Measurements from ENCODE around the gene TRAPPC12.

The TRAPPC12 gene

GRCh38 chr2:3414133-3414860 is 34.8 kb downstream of the TRAPPC12 start:
- Histone ChIP-seq H3K27me3 (ENCODE audit: control insufficient read depth in 5 of 5, insufficient read depth in 4 of 5, low read length in 5 of 5) (no peaks in the 10 kb centered on the region), H3K4me1 (ENCODE audit: control insufficient read depth in 5 of 5, insufficient read depth in 5 of 5, low read length in 5 of 5) (no peaks in the 10 kb centered on the region), H3K36me3 (ENCODE audit: control insufficient read depth in 5 of 5, insufficient read depth in 5 of 5, low read length in 5 of 5) (peaks cover 0 to 37% (median 23%) of the 10 kb centered on the region in 5 donors), H3K27ac (ENCODE audit: low read depth, low read length) (no peak overlapping the region), H3K4me3 (ENCODE audit: low read depth in 1 of 5, low read length in 5 of 5) (no peak overlapping the region), H3K9ac (ENCODE audit: low read length in 5 of 5) (no peak overlapping the region), H3K9me3 (ENCODE audit: control insufficient read depth in 5 of 5, low read length in 5 of 5) (no peaks in the 10 kb centered on the region)

GRCh38 chr2:3418766-3419404 is 39.4 kb downstream of the TRAPPC12 start:
- peak overlapping the region in 1 of 5 donors; percentile 17 for H3K9ac ChIP-seq (ENCODE audit: low read length in 5 of 5)
- peaks cover 0 to 77% (median 56%) of the 10 kb centered on the region in 5 donors for H3K36me3 ChIP-seq (ENCODE audit: control insufficient read depth in 5 of 5, insufficient read depth in 5 of 5, low read length in 5 of 5)
- H3K27ac ChIP-seq (ENCODE audit: low read depth, low read length) = no peak overlapping the region
- H3K27me3 ChIP-seq (ENCODE audit: control insufficient read depth in 5 of 5, insufficient read depth in 4 of 5, low read length in 5 of 5) = no peaks in the 10 kb centered on the region
- no peak overlapping the region for H3K4me3 ChIP-seq (ENCODE audit: low read depth in 1 of 5, low read length in 5 of 5)
- no peaks in the 10 kb centered on the region for H3K4me1 ChIP-seq (ENCODE audit: control insufficient read depth in 5 of 5, insufficient read depth in 5 of 5, low read length in 5 of 5)
- no peaks in the 10 kb centered on the region for H3K9me3 ChIP-seq (ENCODE audit: control insufficient read depth in 5 of 5, low read length in 5 of 5)

GRCh38 chr2:3420076-3420768 is 40.7 kb downstream of the TRAPPC12 start:
- Histone ChIP-seq H3K27ac (ENCODE audit: low read depth, low read length) (no peak overlapping the region), H3K9me3 (ENCODE audit: control insufficient read depth in 5 of 5, low read length in 5 of 5) (no peaks in the 10 kb centered on the region), H3K9ac (ENCODE audit: low read length in 5 of 5) (no peak overlapping the region), H3K4me3 (ENCODE audit: low read depth in 1 of 5, low read length in 5 of 5) (no peak overlapping the region), H3K36me3 (ENCODE audit: control insufficient read depth in 5 of 5, insufficient read depth in 5 of 5, low read length in 5 of 5) (peaks cover 0 to 77% (median 55%) of the 10 kb centered on the region in 5 donors), H3K27me3 (ENCODE audit: control insufficient read depth in 5 of 5, insufficient read depth in 4 of 5, low read length in 5 of 5) (no peaks in the 10 kb centered on the region), H3K4me1 (ENCODE audit: control insufficient read depth in 5 of 5, insufficient read depth in 5 of 5, low read length in 5 of 5) (no peaks in the 10 kb centered on the region)

DNA sequence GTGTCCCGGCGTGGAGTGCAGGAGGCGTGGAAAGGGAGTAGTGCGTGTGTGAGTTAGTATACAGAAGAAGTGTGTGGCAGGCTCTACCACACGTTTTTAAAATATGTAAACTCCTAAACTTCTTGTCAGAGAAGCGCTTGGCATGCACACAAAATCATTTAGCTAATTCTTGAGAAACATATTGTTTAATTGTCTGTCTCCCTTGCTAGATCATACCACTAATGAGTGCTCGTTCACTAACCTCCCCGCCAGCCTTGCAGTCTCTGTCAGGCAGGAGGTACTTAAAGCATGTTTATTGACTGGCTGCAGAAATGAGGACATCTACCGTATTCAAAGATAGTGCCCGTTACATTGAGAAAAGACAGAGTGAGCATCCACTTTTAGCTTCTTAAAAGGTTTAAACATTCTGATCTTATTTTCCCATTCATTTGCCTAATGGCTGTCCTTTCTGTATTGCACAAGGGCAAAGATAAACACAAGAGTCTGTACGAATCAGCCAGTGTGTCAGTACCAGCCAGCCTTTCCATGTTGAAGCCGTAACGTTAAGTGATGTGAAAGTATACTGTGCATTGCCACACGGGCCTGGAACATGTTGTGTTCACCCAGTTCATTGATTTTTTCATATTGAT is 41.4 kb downstream of the TRAPPC12 start:
- no peaks in the 10 kb centered on the region for H3K27me3 ChIP-seq (ENCODE audit: control insufficient read depth in 5 of 5, insufficient read depth in 4 of 5, low read length in 5 of 5)
- H3K36me3 ChIP-seq (ENCODE audit: control insufficient read depth in 5 of 5, insufficient read depth in 5 of 5, low read length in 5 of 5) = peaks cover 3 to 81% (median 60%) of the 10 kb centered on the region in 5 donors
- H3K9ac ChIP-seq (ENCODE audit: low read length in 5 of 5) = no peak overlapping the region
- H3K9me3 ChIP-seq (ENCODE audit: control insufficient read depth in 5 of 5, low read length in 5 of 5) = no peaks in the 10 kb centered on the region
- H3K27ac ChIP-seq (ENCODE audit: low read depth, low read length) = no peak overlapping the region
- H3K4me1 ChIP-seq (ENCODE audit: control insufficient read depth in 5 of 5, insufficient read depth in 5 of 5, low read length in 5 of 5) = no peaks in the 10 kb centered on the region
- no peak overlapping the region for H3K4me3 ChIP-seq (ENCODE audit: low read depth in 1 of 5, low read length in 5 of 5)

DNA sequence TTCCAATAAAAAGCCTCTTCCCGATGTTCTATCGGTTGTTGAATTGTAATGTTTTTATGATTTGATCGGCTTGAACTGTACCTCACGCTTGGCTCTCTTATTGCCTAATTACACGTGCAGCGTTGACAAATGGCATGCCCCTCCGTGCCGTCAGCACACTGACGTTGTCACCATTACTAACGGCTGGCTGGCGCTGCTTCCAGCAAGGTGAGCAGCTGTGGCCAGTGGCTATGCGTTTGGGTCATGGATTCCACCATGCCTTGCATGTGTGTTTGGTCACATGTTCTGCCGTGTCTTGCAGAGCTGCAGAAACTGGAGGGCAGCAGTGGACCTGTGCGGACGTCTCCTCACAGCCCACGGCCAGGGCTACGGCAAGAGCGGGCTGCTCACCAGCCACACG is 42.1 kb downstream of the TRAPPC12 start:
- H3K27me3 ChIP-seq (ENCODE audit: control insufficient read depth in 5 of 5, insufficient read depth in 4 of 5, low read length in 5 of 5) = no peaks in the 10 kb centered on the region
- no peak overlapping the region for H3K4me3 ChIP-seq (ENCODE audit: low read depth in 1 of 5, low read length in 5 of 5)
- H3K9me3 ChIP-seq (ENCODE audit: control insufficient read depth in 5 of 5, low read length in 5 of 5) = no peaks in the 10 kb centered on the region
- H3K4me1 ChIP-seq (ENCODE audit: control insufficient read depth in 5 of 5, insufficient read depth in 5 of 5, low read length in 5 of 5) = no peaks in the 10 kb centered on the region
- H3K9ac ChIP-seq (ENCODE audit: low read length in 5 of 5) = no peak overlapping the region
- H3K27ac ChIP-seq (ENCODE audit: low read depth, low read length) = no peak overlapping the region
- H3K36me3 ChIP-seq (ENCODE audit: control insufficient read depth in 5 of 5, insufficient read depth in 5 of 5, low read length in 5 of 5) = peaks cover 3 to 84% (median 63%) of the 10 kb centered on the region in 5 donors

DNA sequence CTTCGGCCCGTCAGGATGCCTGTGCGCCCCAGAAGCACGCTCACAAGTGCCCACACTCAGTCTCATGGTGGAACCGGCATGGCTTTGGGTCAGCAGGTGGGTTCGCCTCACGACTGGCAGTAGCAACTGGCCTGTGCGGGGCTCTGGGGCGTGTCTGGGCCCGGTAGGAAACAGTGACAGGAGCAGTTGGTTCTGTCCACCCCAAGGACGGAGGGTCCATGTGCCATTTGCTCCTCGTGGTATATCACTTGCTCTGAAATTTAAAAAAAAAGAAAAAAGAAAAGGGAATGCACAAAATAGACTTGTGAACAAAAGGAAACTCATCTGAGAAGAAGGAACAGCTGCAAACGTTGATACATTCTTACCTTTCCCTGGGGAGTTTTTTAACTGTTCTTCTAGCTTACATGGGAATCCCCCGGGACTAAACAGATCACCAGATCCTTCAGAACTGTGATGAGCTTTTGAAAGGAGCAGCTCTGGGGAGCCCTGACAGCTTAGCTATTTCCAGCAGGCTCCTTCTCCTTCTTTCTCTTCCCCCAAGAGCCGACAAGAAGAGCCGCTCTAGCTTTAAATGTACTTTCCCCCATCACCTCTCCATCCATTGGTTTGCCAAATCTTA is 42.8 kb downstream of the TRAPPC12 start:
- Histone ChIP-seq H3K4me1 (ENCODE audit: control insufficient read depth in 5 of 5, insufficient read depth in 5 of 5, low read length in 5 of 5) (no peaks in the 10 kb centered on the region), H3K36me3 (ENCODE audit: control insufficient read depth in 5 of 5, insufficient read depth in 5 of 5, low read length in 5 of 5) (peaks cover 3 to 91% (median 65%) of the 10 kb centered on the region in 5 donors), H3K4me3 (ENCODE audit: low read depth in 1 of 5, low read length in 5 of 5) (no peak overlapping the region), H3K27ac (ENCODE audit: low read depth, low read length) (no peak overlapping the region), H3K9me3 (ENCODE audit: control insufficient read depth in 5 of 5, low read length in 5 of 5) (no peaks in the 10 kb centered on the region), H3K9ac (ENCODE audit: low read length in 5 of 5) (no peak overlapping the region), H3K27me3 (ENCODE audit: control insufficient read depth in 5 of 5, insufficient read depth in 4 of 5, low read length in 5 of 5) (no peaks in the 10 kb centered on the region)

GRCh38 chr2:3423492-3424170 is 44.1 kb downstream of the TRAPPC12 start:
- H3K27ac ChIP-seq (ENCODE audit: low read depth, low read length) = no peak overlapping the region
- peaks cover 8 to 92% (median 62%) of the 10 kb centered on the region in 5 donors for H3K36me3 ChIP-seq (ENCODE audit: control insufficient read depth in 5 of 5, insufficient read depth in 5 of 5, low read length in 5 of 5)
- no peak overlapping the region for H3K4me3 ChIP-seq (ENCODE audit: low read depth in 1 of 5, low read length in 5 of 5)
- H3K4me1 ChIP-seq (ENCODE audit: control insufficient read depth in 5 of 5, insufficient read depth in 5 of 5, low read length in 5 of 5) = no peaks in the 10 kb centered on the region
- no peak overlapping the region for H3K9ac ChIP-seq (ENCODE audit: low read length in 5 of 5)
- no peaks in the 10 kb centered on the region for H3K9me3 ChIP-seq (ENCODE audit: control insufficient read depth in 5 of 5, low read length in 5 of 5)
- H3K27me3 ChIP-seq (ENCODE audit: control insufficient read depth in 5 of 5, insufficient read depth in 4 of 5, low read length in 5 of 5) = no peaks in the 10 kb centered on the region

DNA sequence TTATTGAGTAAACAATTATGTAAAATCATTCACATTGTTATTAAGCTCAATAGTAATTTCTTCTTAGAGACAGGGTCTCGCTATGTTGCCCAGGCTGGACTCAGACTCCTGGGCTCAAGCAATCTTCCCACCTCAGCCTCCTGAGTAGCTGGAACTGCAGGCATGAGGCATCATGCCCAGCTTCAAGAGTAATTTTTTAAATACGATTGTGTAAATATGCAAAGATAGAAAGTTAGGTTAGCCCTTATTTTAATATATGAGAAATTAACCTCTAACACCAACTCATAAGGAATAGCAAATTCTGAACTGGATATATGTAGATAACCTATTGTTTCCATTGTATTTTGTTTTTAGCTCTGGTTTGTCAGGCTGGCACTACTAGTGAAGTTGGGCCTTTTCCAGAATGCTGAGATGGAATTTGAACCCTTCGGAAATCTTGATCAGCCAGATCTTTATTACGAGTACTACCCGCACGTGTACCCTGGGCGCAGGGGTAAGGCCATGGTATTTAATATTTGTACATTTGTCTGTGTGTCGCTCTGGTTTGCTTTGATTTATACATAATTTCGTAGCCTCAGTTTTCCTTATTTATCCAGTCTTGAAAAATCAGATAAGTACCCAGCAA is 44.8 kb downstream of the TRAPPC12 start:
- no peak overlapping the region for H3K9ac ChIP-seq (ENCODE audit: low read length in 5 of 5)
- no peaks in the 10 kb centered on the region for H3K27me3 ChIP-seq (ENCODE audit: control insufficient read depth in 5 of 5, insufficient read depth in 4 of 5, low read length in 5 of 5)
- H3K4me1 ChIP-seq (ENCODE audit: control insufficient read depth in 5 of 5, insufficient read depth in 5 of 5, low read length in 5 of 5) = no peaks in the 10 kb centered on the region
- H3K36me3 ChIP-seq (ENCODE audit: control insufficient read depth in 5 of 5, insufficient read depth in 5 of 5, low read length in 5 of 5) = peaks cover 8 to 91% (median 65%) of the 10 kb centered on the region in 5 donors
- no peaks in the 10 kb centered on the region for H3K9me3 ChIP-seq (ENCODE audit: control insufficient read depth in 5 of 5, low read length in 5 of 5)
- no peak overlapping the region for H3K4me3 ChIP-seq (ENCODE audit: low read depth in 1 of 5, low read length in 5 of 5)
- no peak overlapping the region for H3K27ac ChIP-seq (ENCODE audit: low read depth, low read length)

- peaks cover 0 to 5% (median 3%) of the 10 kb centered on the region in 5 donors for H3K4me1 ChIP-seq (ENCODE audit: control insufficient read depth in 5 of 5, insufficient read depth in 5 of 5, low read length in 5 of 5)
- peaks cover 14 to 82% (median 64%) of the 10 kb centered on the region in 5 donors for H3K36me3 ChIP-seq (ENCODE audit: control insufficient read depth in 5 of 5, insufficient read depth in 5 of 5, low read length in 5 of 5)
- no peaks in the 10 kb centered on the region for H3K9me3 ChIP-seq (ENCODE audit: control insufficient read depth in 5 of 5, low read length in 5 of 5)
- H3K27me3 ChIP-seq (ENCODE audit: control insufficient read depth in 5 of 5, insufficient read depth in 4 of 5, low read length in 5 of 5) = no peaks in the 10 kb centered on the region
- no peak overlapping the region for H3K27ac ChIP-seq (ENCODE audit: low read depth, low read length)
- H3K9ac ChIP-seq (ENCODE audit: low read length in 5 of 5) = no peak overlapping the region
- H3K4me3 ChIP-seq (ENCODE audit: low read depth in 1 of 5, low read length in 5 of 5) = no peak overlapping the region
These were observed 47.1 kb downstream of the TRAPPC12 start for GRCh38 chr2:3426615-3427014.
